ENCODE results near the gene TMEM179.
A peak's percentile ranks its signal among the peaks of the same experiment; 100 is the strongest.

The TMEM179 gene

GRCh38 chr14:104555430-104556255 is 48.9 kb downstream of the TMEM179 start:
- DNase-seq (ENCODE audit: low spot score) = no peak

GRCh38 chr14:104554608-104555429 is 49.8 kb downstream of the TMEM179 start:
- no peak for DNase-seq (ENCODE audit: low spot score)

GRCh38 chr14:104554088-104554607 is 50.4 kb downstream of the TMEM179 start:
- DNase-seq (ENCODE audit: low spot score) = no peak

GRCh38 chr14:104553166-104554087 is 51.1 kb downstream of the TMEM179 start:
- DNase-seq (ENCODE audit: low spot score) = no peak

GRCh38 chr14:104552738-104553125 is 51.8 kb downstream of the TMEM179 start:
- no peak for DNase-seq (ENCODE audit: low spot score)

- DNase-seq (ENCODE audit: low spot score) = no peak
These were observed 52.5 kb downstream of the TMEM179 start for GRCh38 chr14:104551851-104552737.

GRCh38 chr14:104550861-104551728 is 53.5 kb downstream of the TMEM179 start:
- DNase-seq (ENCODE audit: low spot score) = peak; percentile 75

- no peak for DNase-seq (ENCODE audit: low spot score)
These were observed 54.2 kb downstream of the TMEM179 start for GRCh38 chr14:104550340-104550860.

- DNase-seq (ENCODE audit: low spot score) = no peak
These were observed 54.8 kb downstream of the TMEM179 start for GRCh38 chr14:104549536-104550339.

GRCh38 chr14:104548802-104549535 is 55.6 kb downstream of the TMEM179 start:
- no peak for DNase-seq (ENCODE audit: low spot score)

- DNase-seq (ENCODE audit: low spot score) = no peak
These were observed 56.4 kb downstream of the TMEM179 start for GRCh38 chr14:104547998-104548700.

- no peak for DNase-seq (ENCODE audit: low spot score)
These were observed 57.1 kb downstream of the TMEM179 start for GRCh38 chr14:104547310-104547997.

GRCh38 chr14:104546591-104547309 is 57.8 kb downstream of the TMEM179 start:
- DNase-seq (ENCODE audit: low spot score) = no peak

- peak; percentile 35 for DNase-seq (ENCODE audit: low spot score)
These were observed 58.5 kb downstream of the TMEM179 start for GRCh38 chr14:104545942-104546501.

GRCh38 chr14:104545151-104545941 is 59.2 kb downstream of the TMEM179 start:
- peak; percentile 45 for DNase-seq (ENCODE audit: low spot score)

Measured in SW480 (cell line).